Suprapubic skin (tissue), 4 donors: ENCODE measurements around the gene GREB1L.

Experiments used
- CTCF ChIP-seq, 2 donors: fragments of 200-600 bp in 1 of 2; fragments of 450-650 bp in 1 of 2; sonication (generic) in 1 of 2; IDR thresholded peaks; one replicate each; pipeline ENCODE4 v1.5.1; 2016 to 2019; ENCODE audit warnings: antibody characterized with exemption in 2 of 2, mild to moderate bottlenecking in 1 of 2, moderate library complexity in 1 of 2
- POLR2A ChIP-seq, 2 donors: fragments of 450-650 bp; IDR thresholded peaks; one replicate each; pipeline ENCODE4 v1.6.1; 2017; ENCODE audit warnings: antibody characterized with exemption in 2 of 2, mild to moderate bottlenecking in 2 of 2, moderate library complexity in 2 of 2
- POLR2AphosphoS5 ChIP-seq, 3 donors: sonication (generic); formaldehyde crosslinking; IDR thresholded peaks; one replicate each; pipeline ENCODE4 v1.6.1; 2017; ENCODE audit warnings: antibody characterized with exemption in 3 of 3

GRCh38 chr18:21387886-21388285, 145.9 kb downstream of the GREB1L start:
- TF ChIP-seq POLR2A (IDR thresholded peaks at IDR 0.05) (no peak), CTCF (IDR thresholded peaks at IDR 0.05) (no peak), POLR2AphosphoS5 (IDR thresholded peaks at IDR 0.05) (no peak)
